Ovary (tissue), 3 donors: ENCODE data around the gene CROCC2.

Source experiments
- CTCF ChIP-seq, 3 donors: fragments of 450-650 bp in 2 of 3; fragments of 200-600 bp in 1 of 3; IDR thresholded peaks; one replicate each; pipeline versions ENCODE4 v1.5.1 to v1.8.0; 2016 to 2022; ENCODE audit warnings: antibody characterized with exemption in 3 of 3, mild to moderate bottlenecking in 1 of 3
- EP300 ChIP-seq: sonication (generic); formaldehyde crosslinking; IDR thresholded peaks from one replicate; pipeline ENCODE4 v1.6.1; 2017; ENCODE audit warnings: antibody characterized with exemption
- POLR2A ChIP-seq: fragments of 450-650 bp; IDR thresholded peaks from one replicate; pipeline ENCODE4 v1.6.1; 2017; ENCODE audit warnings: antibody characterized with exemption, mild to moderate bottlenecking, moderate library complexity
- donor health status: DM: no; HTN: no; CAD: no.

GRCh38 chr2:240884221-240884620, 21.9 kb upstream of the CROCC2 start:
- TF ChIP-seq CTCF (IDR thresholded peaks at IDR 0.05) (no peak), EP300 (no peak), POLR2A (no peak)
